CD4-positive, alpha-beta T cell treated with Interferon gamma for 1 hour (primary cell): ENCODE data around the gene KLK10.

Source experiments
- DNase-seq: peaks from one replicate; pipeline ENCODE4 v3.0.0-alpha.2; 2020

Gene KLK10

GRCh38 chr19:50963381-50963780, 56.1 kb downstream of the KLK10 start:
- no peak for DNase-seq
